Activated CD8-positive, alpha-beta T cell treated with anti-CD3 and anti-CD28 coated beads for 36 hours (primary cell): ENCODE data around the gene GPR176. TPM values are rescaled to one million over a fixed set of nuclear protein-coding genes. Genes with fewer than 3 reads are reported as not detected.

Source experiments
- ATAC-seq: fragments of 200-7000 bp; cut with Tn5 transposase; one replicate; pipeline ENCODE4 v1.10.0; 2021; ENCODE audit warnings: mild to moderate bottlenecking, moderate library complexity
- CTCF ChIA-PET: fragments of 350-600 bp; sonication (Branson Sonifier 250); formaldehyde crosslinking; loops from one replicate; lab custom pipeline; 2021; ENCODE audit warnings: antibody characterized with exemption; lab: Charles Lee
- POLR2A ChIA-PET: fragments of 350-600 bp; sonication (Branson Sonifier 250); formaldehyde crosslinking; loops from one replicate; lab custom pipeline; 2021; ENCODE audit warnings: antibody characterized with exemption; lab: Charles Lee
- DNase-seq: peaks from one replicate; pipeline ENCODE4 v3.0.0-alpha.2; 2020
- H3K27ac Mint-ChIP-seq: one replicate; pipeline ENCODE4 v1.8.0; 2021; ENCODE audit warnings: mild to moderate bottlenecking, mixed read lengths
- H3K27me3 Mint-ChIP-seq: one replicate; pipeline ENCODE4 v1.8.0; 2021; ENCODE audit warnings: mixed read lengths
- H3K36me3 Mint-ChIP-seq: one replicate; pipeline ENCODE4 v1.8.0; 2021; ENCODE audit warnings: low read depth, mixed read lengths
- H3K4me1 Mint-ChIP-seq: one replicate; pipeline ENCODE4 v1.8.0; 2021; ENCODE audit warnings: low read depth, mixed read lengths
- H3K4me3 Mint-ChIP-seq: one replicate; pipeline ENCODE4 v1.8.0; 2021; ENCODE audit warnings: mild to moderate bottlenecking, moderate library complexity, mixed read lengths
- H3K9me3 Mint-ChIP-seq: one replicate; pipeline ENCODE4 v1.8.0; 2021; ENCODE audit warnings: mixed read lengths
- intact Hi-C: fragments of 100-400 bp; cut with micrococcal nuclease; formaldehyde crosslinking; loops from one replicate; pipeline ENCODE4 v1.10.0; 2022
- total RNA-seq, 2 experiments: library from RNA; stranded (reverse); gene quantifications; one replicate each; pipeline ENCODE4 v1.2.3, GENCODE V29; 2021
- TF ChIP-seq, protein P1 (sequence below): fragments of 200-600 bp; IDR thresholded peaks from one replicate; pipeline ENCODE4 v1.8.0; 2022; ENCODE audit warnings: antibody characterized with exemption, mild to moderate bottlenecking

The GPR176 gene
- total RNA-seq, 2 experiments from 2014 or later = 0.13 to 0.16 TPM

GRCh38 chr15:39953521-39953920, 33.5 kb upstream of the GPR176 start:
- ChIA-PET CTCF (interaction anchor here (0.9 kb wide), 1 partner anchor 51 kb away, joined by 3 read pairs; no protein-coding TSS in a partner anchor), POLR2A (no interaction called here)
- H3K27me3 Mint-ChIP-seq = no peaks in the 10 kb centered on the region
- TF ChIP-seq, protein P1, sequence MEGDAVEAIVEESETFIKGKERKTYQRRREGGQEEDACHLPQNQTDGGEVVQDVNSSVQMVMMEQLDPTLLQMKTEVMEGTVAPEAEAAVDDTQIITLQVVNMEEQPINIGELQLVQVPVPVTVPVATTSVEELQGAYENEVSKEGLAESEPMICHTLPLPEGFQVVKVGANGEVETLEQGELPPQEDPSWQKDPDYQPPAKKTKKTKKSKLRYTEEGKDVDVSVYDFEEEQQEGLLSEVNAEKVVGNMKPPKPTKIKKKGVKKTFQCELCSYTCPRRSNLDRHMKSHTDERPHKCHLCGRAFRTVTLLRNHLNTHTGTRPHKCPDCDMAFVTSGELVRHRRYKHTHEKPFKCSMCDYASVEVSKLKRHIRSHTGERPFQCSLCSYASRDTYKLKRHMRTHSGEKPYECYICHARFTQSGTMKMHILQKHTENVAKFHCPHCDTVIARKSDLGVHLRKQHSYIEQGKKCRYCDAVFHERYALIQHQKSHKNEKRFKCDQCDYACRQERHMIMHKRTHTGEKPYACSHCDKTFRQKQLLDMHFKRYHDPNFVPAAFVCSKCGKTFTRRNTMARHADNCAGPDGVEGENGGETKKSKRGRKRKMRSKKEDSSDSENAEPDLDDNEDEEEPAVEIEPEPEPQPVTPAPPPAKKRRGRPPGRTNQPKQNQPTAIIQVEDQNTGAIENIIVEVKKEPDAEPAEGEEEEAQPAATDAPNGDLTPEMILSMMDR = no peak
- H3K4me1 Mint-ChIP-seq = no peaks in the 10 kb centered on the region
- H3K27ac Mint-ChIP-seq = no peak overlapping the region
- DNase-seq (no peak), ATAC-seq (no peak)
- peaks cover 32% of the 10 kb centered on the region for H3K36me3 Mint-ChIP-seq
- intact Hi-C loops = no loop called here
- H3K9me3 Mint-ChIP-seq = no peaks in the 10 kb centered on the region
- no peak overlapping the region for H3K4me3 Mint-ChIP-seq

DNA sequence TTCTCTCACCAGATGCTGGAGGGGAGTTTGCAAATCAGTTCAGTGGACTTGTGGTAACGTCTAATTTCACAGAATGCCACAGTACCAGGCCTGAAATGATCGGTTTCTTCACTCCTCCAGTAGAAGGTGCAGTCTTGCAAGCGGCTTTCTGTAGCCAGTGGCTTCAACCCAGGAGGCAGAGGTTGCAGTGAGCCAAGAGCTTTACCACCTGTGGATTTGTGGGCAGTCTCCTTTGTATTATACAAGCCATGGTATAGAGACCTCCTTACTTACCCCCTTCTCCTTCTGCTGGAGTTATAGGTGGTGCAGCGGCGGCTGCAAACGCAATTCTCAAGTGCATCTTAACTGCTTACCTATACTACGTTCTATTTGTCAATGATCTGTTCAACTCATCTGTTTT, 31.5 kb upstream of the GPR176 start:
- Mint-ChIP-seq H3K27ac (no peak overlapping the region), H3K9me3 (no peaks in the 10 kb centered on the region), H3K36me3 (peaks cover 24% of the 10 kb centered on the region), H3K27me3 (no peaks in the 10 kb centered on the region), H3K4me1 (peaks cover 6% of the 10 kb centered on the region), H3K4me3 (no peak overlapping the region)
- DNase-seq (no peak), ATAC-seq (no peak)
- ChIA-PET CTCF (no interaction called here), POLR2A (no interaction called here)
- TF ChIP-seq, protein P1 = no peak
- intact Hi-C loops = no loop called here

- CTCF ChIA-PET = interaction anchor here (1.3 kb wide), 1 partner anchor 12 kb away, joined by 5 read pairs; no protein-coding TSS in a partner anchor
- ATAC-seq = no peak
Measured at GRCh38 chr15:39948817-39949216, 28.8 kb upstream of the GPR176 start.

DNA sequence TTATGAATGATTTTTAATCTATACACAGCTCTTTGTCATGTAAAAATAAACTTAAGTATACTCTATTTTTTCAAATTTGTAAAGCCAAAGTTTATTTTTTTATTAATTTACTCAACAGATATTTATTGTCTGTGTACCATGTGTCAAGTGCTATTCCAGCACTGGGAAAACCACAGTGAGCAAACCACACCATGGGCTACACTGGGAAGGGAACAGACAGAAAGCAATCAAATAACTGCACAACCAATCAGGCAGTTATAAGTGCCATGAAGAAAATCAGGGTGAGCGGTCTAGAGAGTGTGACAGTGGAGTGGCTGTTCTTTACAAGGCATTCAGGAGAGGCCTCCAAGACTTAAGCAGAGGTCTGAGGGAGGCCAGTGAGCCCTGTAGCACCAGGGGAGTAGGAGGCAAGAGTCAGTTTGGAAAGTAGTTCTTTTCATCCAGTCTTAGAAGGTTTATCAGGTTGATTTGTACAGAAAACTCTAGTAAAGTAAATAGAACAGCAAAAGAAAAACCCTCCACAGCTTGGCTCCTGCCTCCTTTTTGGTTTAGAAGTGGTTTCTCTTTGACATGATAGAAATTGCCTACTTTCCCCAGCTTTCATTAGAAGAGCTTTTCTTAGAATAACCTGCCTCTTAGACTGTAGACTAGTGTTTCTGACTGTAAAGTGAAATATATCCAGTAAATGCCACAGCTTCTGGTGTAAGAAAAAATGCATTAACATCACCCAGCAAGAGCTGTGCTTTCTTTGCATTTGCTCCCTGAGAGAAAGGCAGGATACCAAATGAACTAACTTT, 27.5 kb upstream of the GPR176 start:
- CTCF ChIA-PET = interaction anchor here (1.3 kb wide), 1 partner anchor 11 kb away, joined by 5 read pairs; no protein-coding TSS in a partner anchor

More at GRCh38 chr15:39948817-39949216, 28.8 kb upstream of the GPR176 start:
- POLR2A ChIA-PET = no interaction called here
- H3K9me3 Mint-ChIP-seq = no peaks in the 10 kb centered on the region
- H3K4me1 Mint-ChIP-seq = peaks cover 6% of the 10 kb centered on the region
- no peak overlapping the region for H3K4me3 Mint-ChIP-seq
- H3K27me3 Mint-ChIP-seq = no peaks in the 10 kb centered on the region
- intact Hi-C loops = no loop called here
- no peak for DNase-seq
- TF ChIP-seq, protein P1 = no peak
- peaks cover 30% of the 10 kb centered on the region for H3K36me3 Mint-ChIP-seq
- no peak overlapping the region for H3K27ac Mint-ChIP-seq

More for the DNA sequence above, 27.5 kb upstream of the GPR176 start:
- DNase-seq = no peak
- no peak overlapping the region for H3K4me3 Mint-ChIP-seq
- POLR2A ChIA-PET = no interaction called here
- TF ChIP-seq, protein P1 = no peak
- peak overlapping the region; percentile 36 for H3K27ac Mint-ChIP-seq
- peaks cover 31% of the 10 kb centered on the region for H3K36me3 Mint-ChIP-seq
- no peaks in the 10 kb centered on the region for H3K27me3 Mint-ChIP-seq
- H3K4me1 Mint-ChIP-seq = peaks cover 7% of the 10 kb centered on the region
- no peaks in the 10 kb centered on the region for H3K9me3 Mint-ChIP-seq
- ATAC-seq = peak; percentile 45
- intact Hi-C loops = no loop called here
